Vagina (tissue), 2 donors: Measurements from ENCODE around the gene HPCA. TPM values are rescaled to one million over a fixed set of nuclear protein-coding genes. Genes with fewer than 3 reads are reported as not detected.
A peak's percentile ranks its signal among the peaks of the same experiment; 100 is the strongest.

Experiments used
- DNase-seq, 2 donors: peaks; one replicate each; pipeline ENCODE4 v3.0.0-alpha.2; 2017; ENCODE audit errors: extremely low spot score in 2 of 2
- H3K27ac ChIP-seq: fragments of 200-600 bp; sonication (generic); one replicate; pipeline ENCODE4 v1.5.1; 2019
- H3K27me3 ChIP-seq: fragments of 200-600 bp; sonication (generic); one replicate; pipeline ENCODE4 v1.5.1; 2019
- H3K36me3 ChIP-seq, 2 donors: fragments of 200-600 bp; sonication (generic); one replicate each; pipeline ENCODE4 v1.5.1; 2017 to 2019
- H3K4me1 ChIP-seq: fragments of 200-600 bp; sonication (generic); one replicate; pipeline ENCODE4 v1.5.1; 2019
- H3K4me3 ChIP-seq, 2 donors: fragments of 200-600 bp; sonication (generic); 1 replicate in 1 of 2; 2 replicates in 1 of 2; pipeline ENCODE4 v1.5.1; 2016 to 2019
- H3K9me3 ChIP-seq: fragments of 200-600 bp; sonication (generic); one replicate; pipeline ENCODE4 v1.5.1; 2019
- POLR2A ChIP-seq, 2 donors: fragments of 450-650 bp; IDR thresholded peaks; one replicate each; pipeline ENCODE4 v1.6.1; 2017; ENCODE audit warnings: antibody characterized with exemption in 2 of 2, mild to moderate bottlenecking in 2 of 2, moderate library complexity in 2 of 2
- POLR2AphosphoS5 ChIP-seq, 2 donors: sonication (generic); formaldehyde crosslinking; IDR thresholded peaks; one replicate each; pipeline ENCODE4 v1.9.0; 2017; ENCODE audit warnings: antibody characterized with exemption in 2 of 2, mild to moderate bottlenecking in 2 of 2, low read depth in 1 of 2; ENCODE audit not compliant: insufficient read depth in 1 of 2
- intact Hi-C: fragments of 100-400 bp; cut with DNase I; formaldehyde crosslinking; loops from one replicate; pipeline ENCODE4 v1.15.1; 2023
- total RNA-seq: library from RNA; depleted of rRNA; stranded (reverse); fragments of >200 nt; gene quantifications from one replicate; pipeline ENCODE4 v1.2.3, GENCODE V29; 2016
- TF ChIP-seq, protein P1 (sequence below), 3 experiments: fragments of 450-650 bp in 2 of 3; fragments of 200-600 bp in 1 of 3; sonication (generic) in 1 of 3; IDR thresholded peaks; one replicate each; pipeline ENCODE4 v1.5.1; 2017 to 2019; ENCODE audit warnings: antibody characterized with exemption in 3 of 3, mild to moderate bottlenecking in 2 of 3, moderate library complexity in 2 of 3

HPCA gene
- total RNA-seq, 1 donor from 2014 or later: not detected

DNA sequence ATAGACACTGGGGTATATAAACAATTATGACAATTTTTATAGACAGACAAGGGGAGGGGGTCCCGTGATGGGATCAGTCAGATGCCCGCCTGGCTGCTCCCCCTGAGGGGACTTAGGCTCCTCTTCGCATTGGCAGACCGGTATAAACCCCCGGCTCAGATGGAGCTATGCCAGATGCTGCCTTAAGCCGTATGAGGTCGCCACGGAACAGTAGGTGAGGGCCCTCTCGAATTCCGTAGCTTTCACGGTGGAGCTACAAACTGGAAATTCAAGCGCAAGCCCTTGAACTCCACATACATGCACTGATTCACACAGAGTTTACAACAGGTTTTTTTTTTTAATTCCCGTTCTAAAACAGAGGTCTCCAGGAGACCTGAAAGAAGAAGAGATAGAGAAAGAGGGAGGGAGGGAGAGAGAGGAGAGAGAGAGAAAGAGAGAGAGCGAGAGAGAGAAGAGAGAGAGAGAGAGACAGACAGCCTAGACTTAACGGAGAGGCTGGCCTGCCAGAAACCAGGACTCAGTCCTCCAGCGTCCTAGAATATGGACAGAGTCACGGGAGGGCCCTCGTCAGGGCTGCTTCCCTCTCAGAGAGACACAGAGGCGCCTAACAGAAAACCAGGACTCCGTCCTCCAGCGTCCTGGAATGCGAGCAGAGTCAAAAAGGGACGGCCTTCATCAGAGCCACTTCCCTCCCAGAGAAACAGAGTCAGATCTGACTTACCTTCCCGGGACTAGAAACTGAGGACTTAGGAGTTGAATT lies 39.3 kb downstream of the HPCA start:
- intact Hi-C loops: no loop called here
- no peaks in the 10 kb centered on the region for H3K9me3 ChIP-seq

DNA sequence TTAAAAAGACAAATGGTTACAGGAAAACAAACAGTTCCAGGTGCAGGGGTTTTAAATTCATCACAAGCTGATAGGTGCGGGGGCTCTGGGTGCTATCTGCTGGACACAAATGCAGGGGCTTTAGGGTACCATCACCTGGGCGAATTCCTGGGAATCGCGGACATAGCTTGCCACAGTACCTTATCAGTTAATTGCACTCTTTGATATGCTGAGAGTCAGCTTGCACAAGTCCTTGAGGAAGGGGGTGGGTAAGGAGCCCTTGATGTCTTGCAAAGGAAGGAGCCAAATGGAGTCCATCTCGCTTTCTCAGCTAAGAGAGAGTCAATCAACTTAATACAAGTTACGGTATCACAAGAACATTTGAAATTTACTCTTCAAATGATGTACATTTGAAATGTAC lies 40.3 kb downstream of the HPCA start:
- Histone ChIP-seq H3K9me3 (no peaks in the 10 kb centered on the region), H3K36me3 (no peaks in the 10 kb centered on the region), H3K4me3 (no peak overlapping the region), H3K27ac (no peak overlapping the region), H3K4me1 (peaks cover 6% of the 10 kb centered on the region), H3K27me3 (no peaks in the 10 kb centered on the region)
- TF ChIP-seq POLR2A (IDR thresholded peaks at IDR 0.05) (no peak), POLR2AphosphoS5 (IDR thresholded peaks at IDR 0.05; ENCODE audit: insufficient read depth in 1 of 2, low read depth in 1 of 2) (no peak)
- TF ChIP-seq, protein P1, sequence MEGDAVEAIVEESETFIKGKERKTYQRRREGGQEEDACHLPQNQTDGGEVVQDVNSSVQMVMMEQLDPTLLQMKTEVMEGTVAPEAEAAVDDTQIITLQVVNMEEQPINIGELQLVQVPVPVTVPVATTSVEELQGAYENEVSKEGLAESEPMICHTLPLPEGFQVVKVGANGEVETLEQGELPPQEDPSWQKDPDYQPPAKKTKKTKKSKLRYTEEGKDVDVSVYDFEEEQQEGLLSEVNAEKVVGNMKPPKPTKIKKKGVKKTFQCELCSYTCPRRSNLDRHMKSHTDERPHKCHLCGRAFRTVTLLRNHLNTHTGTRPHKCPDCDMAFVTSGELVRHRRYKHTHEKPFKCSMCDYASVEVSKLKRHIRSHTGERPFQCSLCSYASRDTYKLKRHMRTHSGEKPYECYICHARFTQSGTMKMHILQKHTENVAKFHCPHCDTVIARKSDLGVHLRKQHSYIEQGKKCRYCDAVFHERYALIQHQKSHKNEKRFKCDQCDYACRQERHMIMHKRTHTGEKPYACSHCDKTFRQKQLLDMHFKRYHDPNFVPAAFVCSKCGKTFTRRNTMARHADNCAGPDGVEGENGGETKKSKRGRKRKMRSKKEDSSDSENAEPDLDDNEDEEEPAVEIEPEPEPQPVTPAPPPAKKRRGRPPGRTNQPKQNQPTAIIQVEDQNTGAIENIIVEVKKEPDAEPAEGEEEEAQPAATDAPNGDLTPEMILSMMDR (IDR thresholded peaks at IDR 0.05): no peak
- DNase-seq: no peak
- intact Hi-C loops: no loop called here

More for the DNA sequence above, 39.3 kb downstream of the HPCA start:
- Histone ChIP-seq H3K36me3 (no peaks in the 10 kb centered on the region), H3K4me1 (peaks cover 6% of the 10 kb centered on the region), H3K27ac (no peak overlapping the region), H3K27me3 (no peaks in the 10 kb centered on the region), H3K4me3 (no peak overlapping the region)
- no peak for DNase-seq
- no peak for TF ChIP-seq POLR2A (IDR thresholded peaks at IDR 0.05)
- TF ChIP-seq, protein P1 (IDR thresholded peaks at IDR 0.05): peak in 1 of 3 experiments; percentile 7

DNA sequence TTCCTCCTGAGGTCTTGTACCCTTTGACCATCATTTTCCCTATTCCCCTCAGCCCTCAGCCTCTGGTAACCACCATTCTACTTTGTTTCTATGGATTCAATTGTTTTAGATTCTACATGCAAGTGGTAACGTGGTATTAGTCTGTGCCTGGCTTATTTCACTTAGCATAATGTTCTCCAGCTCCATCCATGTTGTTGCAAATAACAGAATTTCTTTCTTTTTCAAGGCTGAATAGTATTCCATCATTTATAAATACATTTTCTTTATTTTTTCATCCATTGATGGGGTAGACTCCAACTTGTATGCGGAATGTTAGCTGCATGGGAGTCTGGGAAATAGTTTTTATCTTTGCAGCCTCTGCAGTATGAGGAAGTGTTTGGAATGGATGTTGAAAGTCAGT lies 41.1 kb downstream of the HPCA start:
- intact Hi-C loops: no loop called here

DNA sequence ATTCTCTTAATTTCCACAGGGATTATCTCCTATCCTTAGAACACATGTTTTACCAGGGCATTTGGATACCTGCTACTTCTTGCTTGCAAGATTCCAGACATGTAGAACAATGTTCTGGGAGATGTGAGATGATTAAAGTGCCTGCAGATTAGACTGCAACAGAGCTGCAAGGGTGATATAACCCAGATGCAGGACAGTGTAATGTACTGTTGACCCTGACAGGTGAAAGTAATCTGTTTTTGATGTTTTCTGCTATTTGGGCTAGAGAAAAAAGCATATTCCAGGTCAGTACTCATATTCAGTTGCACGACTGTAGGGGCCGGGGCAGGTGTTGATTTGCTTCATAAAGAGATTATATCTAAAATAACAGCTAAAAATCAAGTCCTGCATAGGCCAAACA lies 42.0 kb downstream of the HPCA start:
- H3K9me3 ChIP-seq: no peaks in the 10 kb centered on the region
- intact Hi-C loops: no loop called here
- H3K27me3 ChIP-seq: no peaks in the 10 kb centered on the region
- peaks cover 6% of the 10 kb centered on the region for H3K4me1 ChIP-seq
- H3K4me3 ChIP-seq: no peak overlapping the region
- H3K27ac ChIP-seq: no peak overlapping the region
- H3K36me3 ChIP-seq: no peaks in the 10 kb centered on the region
- TF ChIP-seq, protein P1 (IDR thresholded peaks at IDR 0.05): no peak
- TF ChIP-seq POLR2A (IDR thresholded peaks at IDR 0.05) (no peak), POLR2AphosphoS5 (IDR thresholded peaks at IDR 0.05; ENCODE audit: insufficient read depth in 1 of 2, low read depth in 1 of 2) (no peak)
- no peak for DNase-seq

More for the DNA sequence above, 41.1 kb downstream of the HPCA start:
- no peak overlapping the region for H3K4me3 ChIP-seq
- no peaks in the 10 kb centered on the region for H3K36me3 ChIP-seq
- no peaks in the 10 kb centered on the region for H3K9me3 ChIP-seq
- peaks cover 6% of the 10 kb centered on the region for H3K4me1 ChIP-seq
- DNase-seq: no peak
- no peak overlapping the region for H3K27ac ChIP-seq
- no peaks in the 10 kb centered on the region for H3K27me3 ChIP-seq
- TF ChIP-seq POLR2AphosphoS5 (IDR thresholded peaks at IDR 0.05; ENCODE audit: insufficient read depth in 1 of 2, low read depth in 1 of 2) (no peak), POLR2A (IDR thresholded peaks at IDR 0.05) (no peak)
- TF ChIP-seq, protein P1 (IDR thresholded peaks at IDR 0.05): no peak

DNA sequence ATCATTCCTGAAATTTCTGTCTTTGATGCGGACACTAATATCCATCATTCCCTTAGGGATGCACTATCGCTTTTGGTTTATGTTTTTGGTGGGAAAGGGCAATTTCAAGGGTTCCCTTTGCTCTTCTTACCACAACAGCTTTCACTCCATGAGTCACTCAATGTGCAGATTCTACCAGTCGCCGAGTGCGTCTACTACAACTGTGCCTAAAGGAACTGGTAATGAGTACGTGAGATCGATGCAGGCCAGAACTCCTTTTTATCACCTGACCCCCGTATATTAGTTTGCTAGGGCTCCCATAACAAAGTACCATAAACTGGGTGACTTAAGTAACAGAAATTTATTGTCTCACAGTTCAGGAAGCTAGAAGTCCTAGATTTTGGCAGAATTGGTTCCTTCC lies 42.4 kb downstream of the HPCA start:
- H3K27me3 ChIP-seq: no peaks in the 10 kb centered on the region
- TF ChIP-seq, protein P1 (IDR thresholded peaks at IDR 0.05): no peak
- TF ChIP-seq POLR2A (IDR thresholded peaks at IDR 0.05) (no peak), POLR2AphosphoS5 (IDR thresholded peaks at IDR 0.05; ENCODE audit: insufficient read depth in 1 of 2, low read depth in 1 of 2) (no peak)
- no peak overlapping the region for H3K27ac ChIP-seq
- intact Hi-C loops: no loop called here
- no peaks in the 10 kb centered on the region for H3K36me3 ChIP-seq
- H3K9me3 ChIP-seq: no peaks in the 10 kb centered on the region
- no peak overlapping the region for H3K4me3 ChIP-seq
- no peak for DNase-seq
- H3K4me1 ChIP-seq: peaks cover 10% of the 10 kb centered on the region
